GM18870 (cell line): ENCODE data around the gene ZNF629.
A peak's percentile ranks its signal among the peaks of the same experiment; 100 is the strongest.
"Not testable (repeated sequence)": the region's sequence is repeated elsewhere in the genome, so short reads cannot be mapped to it uniquely, and the experiment has no call there.

ENCODE experiments used
- ATAC-seq: cut with Tn5 transposase; IDR thresholded peaks from one replicate; pipeline ENCODE4 v1.9.1; 2021; ENCODE audit warnings: moderate library complexity; ENCODE audit not compliant: unreplicated experiment

ZNF629 gene

DNA sequence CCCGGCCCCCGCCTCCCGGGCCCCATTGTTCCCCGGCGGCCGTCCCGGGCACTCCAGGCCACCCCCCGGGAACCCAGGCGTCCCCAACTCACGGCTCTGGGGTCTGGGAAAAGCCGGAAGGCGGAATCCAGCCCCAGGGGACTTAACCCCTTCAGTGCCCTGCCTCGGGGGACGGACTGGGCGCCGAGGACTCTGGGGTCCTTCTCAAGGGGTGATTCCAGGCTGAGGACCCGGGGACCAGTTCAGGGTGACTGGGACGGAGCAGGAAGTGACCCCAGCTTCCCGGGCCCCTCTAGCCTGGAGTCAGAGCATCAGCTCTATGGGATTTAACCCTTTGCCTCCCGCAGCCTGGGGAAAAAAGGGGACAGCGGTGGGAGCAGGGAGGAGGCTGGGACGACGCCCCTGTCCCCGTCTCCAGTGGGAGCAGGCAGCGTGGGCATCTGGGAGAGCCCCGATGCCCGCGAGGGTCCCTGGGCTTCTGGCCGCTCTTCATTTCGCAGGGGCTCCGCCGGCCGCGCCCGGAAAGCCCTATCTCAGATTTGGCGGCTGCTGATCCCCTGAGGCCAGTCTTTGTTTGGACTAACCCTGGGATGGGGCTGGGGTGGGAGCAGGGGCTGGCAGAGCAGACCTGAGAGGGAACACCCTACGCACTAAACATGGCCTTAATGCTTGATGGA is at the start of gene ZNF629:
Gene ZNF629 (minus strand): TSS at position 270 of the 677 bp plus-strand sequence. CDS start 2,723 bp downstream, outside the sequence.
- ATAC-seq = no peak

- ATAC-seq = no peak
Observed at GRCh38 chr16:30834130-30834740, 47.2 kb upstream of the ZNF629 start.

GRCh38 chr16:30830072-30830417 is 43.0 kb upstream of the ZNF629 start:
- ATAC-seq = no peak

DNA sequence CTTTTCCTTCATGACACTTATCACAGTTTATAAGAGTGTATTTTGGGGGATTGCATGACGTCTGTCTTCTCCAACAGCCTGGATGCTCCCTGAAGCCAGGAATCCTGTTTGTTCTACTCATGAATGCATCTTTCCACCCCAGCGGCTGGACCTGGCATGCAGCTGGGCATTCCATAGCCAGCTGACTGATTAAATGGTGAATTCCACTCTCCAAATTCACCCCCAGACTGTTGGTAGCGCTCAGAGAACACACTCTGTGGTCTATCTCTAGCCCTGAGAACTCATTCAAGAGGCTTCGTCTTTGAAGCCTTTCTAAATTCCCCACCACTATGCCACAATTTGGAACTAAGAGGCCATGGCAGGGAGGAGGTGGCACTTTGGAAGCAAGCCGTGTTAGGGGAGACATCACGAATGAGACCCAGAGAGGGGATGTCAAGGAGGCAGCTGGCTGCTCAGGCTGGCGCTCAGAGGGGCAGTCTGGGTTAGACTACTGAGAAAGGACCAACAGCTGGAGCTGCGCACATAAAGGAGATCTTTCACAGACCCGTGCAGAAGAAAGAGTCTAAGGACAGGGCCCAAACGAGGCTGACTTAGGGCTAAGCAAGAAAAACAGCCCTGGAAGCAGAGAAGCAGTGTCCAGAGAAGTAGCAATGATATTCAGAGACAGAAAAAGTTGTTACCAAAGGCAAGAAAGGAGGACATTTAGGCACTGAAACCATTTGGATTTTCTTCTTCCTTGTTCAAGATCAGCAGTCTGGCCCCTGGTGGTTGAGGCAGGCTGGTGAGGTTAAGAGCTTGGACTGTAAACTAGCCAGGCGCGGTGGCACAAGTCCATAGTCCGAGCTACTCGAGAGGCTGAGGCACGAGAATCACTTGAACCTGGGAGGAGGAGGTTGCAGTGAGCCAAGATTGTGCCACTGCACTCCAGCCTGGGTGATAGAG is 42.4 kb upstream of the ZNF629 start:
- no peak for ATAC-seq

DNA sequence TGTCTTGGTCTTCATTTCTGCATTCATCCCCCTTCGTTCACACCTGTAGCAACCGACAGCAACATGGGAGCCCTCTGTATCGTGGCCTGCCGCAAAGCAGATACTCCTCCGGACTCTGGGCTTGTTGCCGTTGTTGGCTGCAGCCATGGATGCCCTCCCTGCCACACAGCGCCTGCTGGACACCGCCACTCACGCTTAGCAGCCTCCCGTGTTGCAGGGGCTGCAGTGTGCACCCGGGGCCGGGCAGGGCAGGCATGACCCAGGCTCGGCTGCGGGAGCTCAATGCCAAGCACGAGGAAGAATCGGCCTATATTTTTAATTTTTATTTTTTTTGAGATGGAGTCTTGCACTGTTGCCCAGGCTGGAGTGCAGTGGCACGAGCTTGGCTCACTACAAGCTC is 34.9 kb upstream of the ZNF629 start:
- ATAC-seq = no peak

- not testable (repeated sequence) for ATAC-seq
Observed at GRCh38 chr16:30821441-30821840, 34.4 kb upstream of the ZNF629 start.

DNA sequence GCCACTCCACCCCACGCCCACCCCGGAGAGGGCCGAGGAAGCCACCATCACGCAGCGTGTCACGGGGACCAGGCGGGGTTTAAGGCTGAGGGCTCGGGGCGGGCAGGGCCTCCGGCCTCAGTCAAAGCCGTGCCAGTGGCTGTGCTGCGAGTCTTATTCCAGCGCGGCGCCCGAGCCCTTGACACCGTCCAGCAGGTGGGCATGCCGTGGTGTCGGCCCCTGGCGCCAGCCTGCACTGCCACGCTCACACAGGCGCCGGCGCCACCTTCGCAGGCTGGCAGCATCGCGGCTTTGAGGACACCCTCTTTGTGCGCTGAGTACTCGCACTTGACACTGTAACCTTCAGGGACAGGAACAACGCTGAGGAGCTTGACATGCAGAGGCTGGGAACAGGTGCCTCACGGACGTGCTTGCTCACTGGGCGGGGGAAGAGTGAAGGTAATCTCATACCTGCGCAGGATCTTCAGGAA is 34.0 kb upstream of the ZNF629 start:
- no peak for ATAC-seq

GRCh38 chr16:30816769-30817168 is 29.8 kb upstream of the ZNF629 start:
- ATAC-seq = no peak

DNA sequence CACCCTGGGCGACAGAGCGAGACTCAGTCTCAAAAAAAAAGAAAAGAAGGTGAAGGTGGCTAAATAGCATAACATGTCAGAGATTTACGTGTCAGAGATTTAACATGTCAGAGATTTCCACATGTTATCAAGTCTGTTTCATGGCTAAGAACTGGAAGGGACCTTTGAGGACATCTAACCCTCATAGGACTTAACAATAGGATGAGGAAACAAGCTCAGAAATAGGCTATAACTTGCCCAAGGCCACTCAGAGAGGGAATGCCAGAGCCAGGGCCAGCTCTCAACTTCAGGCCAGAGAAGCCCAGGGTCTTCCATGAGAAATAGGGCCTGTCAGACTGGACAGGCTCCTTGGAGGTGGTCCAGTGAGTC is 26.8 kb upstream of the ZNF629 start:
- peak; percentile 20 for ATAC-seq

GRCh38 chr16:30809675-30810074 is 22.7 kb upstream of the ZNF629 start:
- not testable (repeated sequence) for ATAC-seq

- not testable (repeated sequence) for ATAC-seq
Observed at GRCh38 chr16:30808890-30809426, 22.0 kb upstream of the ZNF629 start.

DNA sequence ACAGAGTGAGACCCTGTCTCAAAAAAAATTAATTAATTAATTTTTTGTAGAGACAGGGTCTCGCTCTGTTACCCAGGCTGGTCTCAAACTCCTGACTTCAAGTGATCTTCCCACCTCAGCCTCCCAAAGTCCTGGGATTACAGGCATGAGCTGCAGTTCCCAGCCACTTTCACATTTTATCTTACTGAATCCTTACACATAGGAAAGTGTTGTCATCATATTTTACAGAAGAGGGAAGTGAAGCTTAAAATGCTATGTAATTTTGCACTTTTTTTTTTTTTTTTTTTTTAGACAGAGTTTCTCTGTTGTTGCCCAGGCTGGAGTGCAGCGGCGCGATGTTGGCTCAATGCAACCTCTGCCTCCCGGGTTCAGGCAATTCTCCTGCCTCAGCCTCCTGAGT is 21.1 kb upstream of the ZNF629 start:
- ATAC-seq = no peak

DNA sequence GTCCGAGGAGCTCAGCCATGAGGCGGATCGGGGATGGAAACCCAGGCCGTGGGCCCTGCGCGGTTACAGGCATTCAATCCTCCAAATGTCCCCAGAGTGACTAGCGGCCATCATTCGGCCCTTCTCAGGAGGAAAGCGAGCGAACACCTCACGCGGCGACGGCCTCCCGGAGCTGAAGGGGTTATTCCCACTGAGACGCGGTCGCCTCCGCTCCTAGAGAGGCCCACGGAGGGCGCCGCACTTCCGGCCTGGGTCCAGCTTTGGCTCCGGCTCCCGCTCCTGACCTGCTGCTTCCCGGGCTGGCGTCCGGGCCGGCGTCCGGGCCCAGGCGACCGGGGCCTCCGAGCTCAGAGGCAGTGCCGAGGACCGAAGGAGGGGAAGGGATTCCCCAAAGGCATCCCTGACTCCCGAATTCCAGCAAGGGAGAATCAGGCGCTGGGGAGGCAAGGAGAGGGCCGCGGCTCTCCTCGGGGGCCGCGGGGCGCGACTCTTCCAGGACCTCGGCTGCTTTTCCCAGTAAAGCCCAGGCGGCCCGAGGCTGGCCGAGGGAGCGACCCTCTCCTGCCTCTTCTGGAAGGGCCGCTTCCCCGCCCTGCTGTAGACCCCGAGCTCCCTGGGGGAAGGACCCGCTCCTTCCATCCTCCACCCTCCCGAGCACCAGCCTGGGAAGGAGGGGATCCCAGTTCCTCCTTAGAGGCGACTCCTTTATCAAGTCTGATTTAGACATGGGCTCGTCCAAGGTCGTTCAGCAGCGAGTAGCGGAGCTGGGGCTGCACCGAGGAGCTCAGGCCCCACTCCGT is 18.6 kb upstream of the ZNF629 start:
- ATAC-seq = no peak

GRCh38 chr16:30805056-30805369 is 18.0 kb upstream of the ZNF629 start:
- ATAC-seq = no peak

DNA sequence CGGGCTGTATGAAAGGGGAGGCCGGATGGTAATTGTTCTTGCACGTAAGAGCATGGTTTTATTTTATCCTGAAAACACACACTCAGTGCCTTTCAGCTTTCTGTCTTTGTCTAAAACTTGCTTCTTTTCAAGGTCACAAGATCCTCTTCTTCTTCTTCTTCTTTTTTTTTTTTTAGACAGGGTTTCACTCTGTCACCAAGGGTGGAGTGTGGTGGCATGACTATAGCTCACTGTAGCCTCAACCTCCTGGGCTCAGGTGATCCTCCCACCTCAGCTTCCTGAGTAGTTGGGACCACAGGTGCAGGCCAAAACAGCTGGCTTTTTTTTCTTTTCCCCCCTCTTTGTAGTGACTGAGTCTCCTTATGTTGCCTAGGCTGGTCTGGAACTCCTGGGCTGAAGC is 15.9 kb upstream of the ZNF629 start:
- no peak for ATAC-seq

DNA sequence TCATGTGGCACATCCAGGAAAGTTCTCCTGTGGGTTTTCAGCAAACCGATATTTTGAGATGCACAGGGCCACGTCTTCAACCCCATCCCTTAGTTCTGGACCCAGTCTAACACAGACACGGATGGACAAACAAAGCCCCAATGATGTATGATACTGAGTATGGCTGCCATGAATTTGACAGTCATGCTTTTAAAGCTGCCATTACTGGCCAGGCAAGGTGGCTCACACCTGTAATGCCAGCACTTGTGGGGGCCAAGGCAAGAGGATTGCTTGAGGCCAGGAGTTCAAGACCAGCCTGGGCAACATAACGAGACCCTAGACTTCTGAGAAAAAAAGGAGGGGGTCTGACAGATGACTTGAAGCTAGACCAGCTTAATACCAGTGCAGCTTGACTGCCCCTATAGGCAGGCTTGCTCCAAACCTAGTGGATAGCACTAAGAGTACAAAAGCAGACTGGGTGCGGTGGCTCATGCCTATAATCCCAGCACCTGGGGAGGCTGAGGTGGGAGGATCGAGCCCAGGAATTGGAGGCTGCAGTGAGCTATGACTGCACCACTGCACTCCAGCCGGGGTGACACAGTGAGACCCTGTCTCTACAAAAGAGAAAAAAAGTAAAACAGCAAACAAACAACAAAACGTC is 10.8 kb upstream of the ZNF629 start:
- no peak for ATAC-seq

GRCh38 chr16:30794634-30795033 is 7.6 kb upstream of the ZNF629 start:
- no peak for ATAC-seq

DNA sequence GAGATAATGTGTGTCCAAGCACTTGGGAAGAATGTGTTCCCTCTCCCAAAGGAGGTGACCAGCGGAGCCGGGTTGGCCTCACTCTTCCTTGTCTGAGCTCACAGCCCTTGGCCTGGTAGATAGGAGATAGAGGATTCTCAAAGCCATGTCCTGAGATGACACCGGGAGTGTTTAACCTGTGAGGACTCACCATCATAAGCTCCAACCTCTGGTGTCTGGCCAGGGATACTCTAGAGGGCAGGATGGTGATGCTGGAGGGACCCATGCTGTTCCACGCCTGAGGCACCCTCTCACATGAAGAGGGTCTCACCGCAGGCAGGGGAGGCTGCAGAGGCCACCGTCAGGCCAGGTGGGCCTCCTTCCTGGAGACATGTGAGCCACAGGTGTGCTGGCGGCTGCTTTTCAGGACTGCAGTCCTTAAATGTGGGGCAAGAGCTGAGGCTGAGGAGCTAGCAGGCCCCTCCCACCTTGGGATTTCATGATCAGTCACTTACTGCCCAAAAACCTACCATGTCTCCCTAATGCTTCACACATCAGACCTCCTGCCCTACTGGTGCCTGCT is 6.6 kb upstream of the ZNF629 start:
- no peak for ATAC-seq

GRCh38 chr16:30787613-30788378 is 791 bp upstream of the ZNF629 start:
- no peak for ATAC-seq
